ENCODE data around the gene TULP3.

Gene TULP3

GRCh38 chr12:2949411-2949810 lies 58.7 kb downstream of the TULP3 start:
- no peak for TF ChIP-seq TSHZ2 (CRISPR knock-in tag; IDR thresholded peaks at IDR 0.05)
- TF ChIP-seq TOX (CRISPR knock-in tag; IDR thresholded peaks at IDR 0.05; ENCODE audit: borderline replicate concordance) = no peak
- TF ChIP-seq ZNF8 (CRISPR knock-in tag; IDR thresholded peaks at IDR 0.05) = no peak
- no peak for TF ChIP-seq ESRRG (CRISPR knock-in tag; IDR thresholded peaks at IDR 0.05)
- TF ChIP-seq SNAI2 (CRISPR knock-in tag; IDR thresholded peaks at IDR 0.05) = no peak
- no peak for TF ChIP-seq CSRNP3 (CRISPR knock-in tag; IDR thresholded peaks at IDR 0.05)
- no peak for TF ChIP-seq ISL1 (CRISPR knock-in tag; IDR thresholded peaks at IDR 0.05)
- no peak for TF ChIP-seq ZNF565 (CRISPR knock-in tag; conservative IDR thresholded peaks at IDR 0.05; ENCODE audit: low read depth)
- TF ChIP-seq ZNF70 (CRISPR knock-in tag; IDR thresholded peaks at IDR 0.05) = no peak
- TF ChIP-seq CREB5 (CRISPR knock-in tag; IDR thresholded peaks at IDR 0.05; ENCODE audit: low read depth) = no peak
- no peak for TF ChIP-seq ZFP3 (CRISPR knock-in tag; IDR thresholded peaks at IDR 0.05)
- TF ChIP-seq GLIS3 (CRISPR knock-in tag; IDR thresholded peaks at IDR 0.05) = no peak
- TF ChIP-seq OSR1 (CRISPR knock-in tag; IDR thresholded peaks at IDR 0.05) = no peak
- no peak for ATAC-seq

GRCh38 chr12:2955888-2956287 lies 65.2 kb downstream of the TULP3 start:
- TF ChIP-seq ZFP3 (CRISPR knock-in tag; IDR thresholded peaks at IDR 0.05) (no peak), CSDC2 (CRISPR knock-in tag; IDR thresholded peaks at IDR 0.05) (no peak), ARNTL (CRISPR knock-in tag; IDR thresholded peaks at IDR 0.05; ENCODE audit: borderline replicate concordance, low read depth) (no peak), ZFP30 (CRISPR knock-in tag; IDR thresholded peaks at IDR 0.05) (no peak), BACH2 (CRISPR knock-in tag; IDR thresholded peaks at IDR 0.05; ENCODE audit: borderline replicate concordance) (no peak), PPARA (CRISPR knock-in tag; IDR thresholded peaks at IDR 0.05; ENCODE audit: borderline replicate concordance) (no peak), RARB (CRISPR knock-in tag; IDR thresholded peaks at IDR 0.05) (no peak), PATZ1 (CRISPR knock-in tag; IDR thresholded peaks at IDR 0.05; ENCODE audit: borderline replicate concordance) (no peak), GLIS3 (CRISPR knock-in tag; IDR thresholded peaks at IDR 0.05) (no peak), TCF4 (CRISPR knock-in tag; IDR thresholded peaks at IDR 0.05; ENCODE audit: borderline replicate concordance) (no peak), ZNF8 (CRISPR knock-in tag; IDR thresholded peaks at IDR 0.05) (no peak)
- ATAC-seq = no peak

- TF ChIP-seq ZNF8 (CRISPR knock-in tag; IDR thresholded peaks at IDR 0.05) = no peak
- TF ChIP-seq ZNF70 (CRISPR knock-in tag; IDR thresholded peaks at IDR 0.05) = no peak
- no peak for TF ChIP-seq TCF4 (CRISPR knock-in tag; IDR thresholded peaks at IDR 0.05; ENCODE audit: borderline replicate concordance)
- TF ChIP-seq CSDC2 (CRISPR knock-in tag; IDR thresholded peaks at IDR 0.05) = no peak
- TF ChIP-seq CSRNP3 (CRISPR knock-in tag; IDR thresholded peaks at IDR 0.05) = no peak
- no peak for TF ChIP-seq GLIS3 (CRISPR knock-in tag; IDR thresholded peaks at IDR 0.05)
- TF ChIP-seq PPARA (CRISPR knock-in tag; IDR thresholded peaks at IDR 0.05; ENCODE audit: borderline replicate concordance) = no peak
- TF ChIP-seq ZC3H10 (CRISPR knock-in tag; IDR thresholded peaks at IDR 0.05) = no peak
- TF ChIP-seq SNAI2 (CRISPR knock-in tag; IDR thresholded peaks at IDR 0.05) = no peak
- no peak for TF ChIP-seq ZFP3 (CRISPR knock-in tag; IDR thresholded peaks at IDR 0.05)
- ATAC-seq = peak; percentile 4; the same call in 2 of the 3 replicates
Observed at GRCh38 chr12:2957816-2958431, 67.2 kb downstream of the TULP3 start.

Data from SK-N-SH treated with all-trans-retinoic acid at 6 μM for 48 hours (cell line).